ENCODE data around the gene LRRC26.

LRRC26 gene

GRCh38 chr9:137163805-137164204 is 6.0 kb downstream of the LRRC26 start:
- H3K36me3 ChIP-seq (ENCODE audit: control insufficient read depth in 4 of 4, insufficient read depth in 4 of 4, low read length in 3 of 4), result no peaks in the 10 kb centered on the region
- no peak overlapping the region for H3K27ac ChIP-seq (ENCODE audit: insufficient read depth in 1 of 2, low read depth in 1 of 2, low read length in 2 of 2, poor library complexity in 1 of 2, severe bottlenecking in 2 of 2)
- 92% methylated on average over 18 of the region's 22 CpGs for WGBS (ENCODE audit: insufficient coverage)
- no peaks in the 10 kb centered on the region for H3K9me3 ChIP-seq (ENCODE audit: control extremely low read depth in 1 of 5, control insufficient read depth in 4 of 5, insufficient read depth in 2 of 5, low read depth in 1 of 5, low read length in 4 of 5)
- ChIA-PET POLR2A (no interaction called here), CTCF (no interaction called here)
- no peak overlapping the region for H3K4me3 ChIP-seq (ENCODE audit: control insufficient read depth in 1 of 7, extremely low read depth in 1 of 7, insufficient read depth in 4 of 7, low read depth in 2 of 7, low read length in 6 of 7)
- H3K4me1 ChIP-seq (ENCODE audit: control extremely low read depth in 1 of 4, control insufficient read depth in 4 of 4, insufficient read depth in 4 of 4, low read length in 3 of 4), result peaks cover 0 to 49% (median 32%) of the 10 kb centered on the region in 4 experiments
- H3K27me3 ChIP-seq (replicated peaks in 2 of 5; ENCODE audit: control insufficient read depth in 4 of 5, insufficient read depth in 5 of 5, low read length in 4 of 5), result peaks cover 0 to 96% (median 17%) of the 10 kb centered on the region in 5 experiments
- DNase-seq, result no peak

DNA sequence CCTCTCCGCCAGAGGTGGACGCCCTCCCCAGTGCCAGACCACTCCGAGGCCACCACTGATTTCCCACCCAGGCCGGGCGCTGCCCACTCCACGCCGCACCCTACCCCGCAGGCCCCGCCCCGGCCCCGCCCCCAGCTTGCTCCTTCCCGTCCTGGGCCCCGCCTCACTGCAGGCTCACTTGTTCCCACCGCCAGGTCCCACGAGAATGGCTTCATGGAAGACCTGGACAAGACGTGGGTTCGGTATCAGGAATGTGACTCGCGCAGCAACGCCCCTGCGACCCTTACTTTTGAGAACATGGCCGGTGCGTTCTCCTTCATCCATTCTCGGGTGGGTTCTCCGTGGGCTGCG is 6.5 kb downstream of the LRRC26 start:
- ChIA-PET POLR2A (interaction anchor here (1.5 kb wide), 1 partner anchor 66 kb away, joined by 3 read pairs; no protein-coding TSS in a partner anchor), CTCF (interaction anchor here (1.0 to 1.4 kb wide), 4 partner anchors 8 to 64 kb away, joined by 3 to 8 read pairs (median 4); partner anchors contain the start of genes RNF224 and TMEM210)
- H3K27me3 ChIP-seq (replicated peaks in 2 of 5; ENCODE audit: control insufficient read depth in 4 of 5, insufficient read depth in 5 of 5, low read length in 4 of 5), result peaks cover 0 to 97% (median 19%) of the 10 kb centered on the region in 5 experiments
- peak overlapping the region in 3 of 7 experiments; percentile 36 to 59 (median 49) for H3K4me3 ChIP-seq (ENCODE audit: control insufficient read depth in 1 of 7, extremely low read depth in 1 of 7, insufficient read depth in 4 of 7, low read depth in 2 of 7, low read length in 6 of 7)
- no peak for DNase-seq
- no peak overlapping the region for H3K27ac ChIP-seq (ENCODE audit: insufficient read depth in 1 of 2, low read depth in 1 of 2, low read length in 2 of 2, poor library complexity in 1 of 2, severe bottlenecking in 2 of 2)
- 41% methylated on average over 26 of the region's 26 CpGs for WGBS (ENCODE audit: insufficient coverage)
- no peaks in the 10 kb centered on the region for H3K9me3 ChIP-seq (ENCODE audit: control extremely low read depth in 1 of 5, control insufficient read depth in 4 of 5, insufficient read depth in 2 of 5, low read depth in 1 of 5, low read length in 4 of 5)
- peaks cover 0 to 49% (median 31%) of the 10 kb centered on the region in 4 experiments for H3K4me1 ChIP-seq (ENCODE audit: control extremely low read depth in 1 of 4, control insufficient read depth in 4 of 4, insufficient read depth in 4 of 4, low read length in 3 of 4)
- no peaks in the 10 kb centered on the region for H3K36me3 ChIP-seq (ENCODE audit: control insufficient read depth in 4 of 4, insufficient read depth in 4 of 4, low read length in 3 of 4)

DNA sequence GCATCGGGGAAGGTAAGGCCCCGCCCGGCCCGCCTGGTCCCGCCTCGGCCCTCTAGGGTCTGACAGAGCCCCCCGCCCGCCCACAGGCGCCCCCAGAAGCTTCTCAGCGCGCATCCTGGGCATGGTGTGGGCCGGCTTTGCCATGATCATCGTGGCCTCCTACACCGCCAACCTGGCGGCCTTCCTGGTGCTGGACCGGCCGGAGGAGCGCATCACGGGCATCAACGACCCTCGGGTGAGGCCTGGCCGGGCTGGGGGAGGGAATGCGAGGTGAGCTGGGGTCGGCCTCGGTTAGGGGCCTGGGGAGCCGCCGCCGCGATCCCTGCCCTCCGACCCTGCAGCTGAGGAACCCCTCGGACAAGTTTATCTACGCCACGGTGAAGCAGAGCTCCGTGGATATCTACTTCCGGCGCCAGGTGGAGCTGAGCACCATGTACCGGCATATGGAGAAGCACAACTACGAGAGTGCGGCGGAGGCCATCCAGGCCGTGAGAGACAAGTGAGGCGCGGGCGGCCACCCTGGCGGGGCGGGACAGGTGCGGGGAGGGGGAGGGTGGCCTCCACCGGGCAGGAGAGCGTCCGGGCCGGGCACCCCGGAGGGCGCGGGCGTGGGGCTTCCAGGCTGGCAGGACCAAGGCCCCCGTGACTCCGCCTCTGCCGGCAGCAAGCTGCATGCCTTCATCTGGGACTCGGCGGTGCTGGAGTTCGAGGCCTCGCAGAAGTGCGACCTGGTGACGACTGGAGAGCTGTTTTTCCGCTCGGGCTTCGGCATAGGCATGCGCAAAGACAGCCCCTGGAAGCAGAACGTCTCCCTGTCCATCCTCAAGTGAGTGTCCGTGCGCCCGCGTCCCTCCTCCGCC is 7.1 kb downstream of the LRRC26 start:
- CTCF ChIA-PET, result interaction anchor here (1.0 to 1.4 kb wide), 4 partner anchors 9 to 65 kb away, joined by 3 to 8 read pairs (median 4); partner anchors contain the start of genes RNF224 and TMEM210

GRCh38 chr9:137161558-137162486 is 8.0 kb downstream of the LRRC26 start:
- WGBS (ENCODE audit: insufficient coverage), result 5% methylated on average over 52 of the region's 71 CpGs
- Histone ChIP-seq H3K36me3 (ENCODE audit: control insufficient read depth in 4 of 4, insufficient read depth in 4 of 4, low read length in 3 of 4) (no peaks in the 10 kb centered on the region), H3K4me3 (ENCODE audit: control insufficient read depth in 1 of 7, extremely low read depth in 1 of 7, insufficient read depth in 4 of 7, low read depth in 2 of 7, low read length in 6 of 7) (peak overlapping the region in 1 of 7 experiments; percentile 4), H3K9me3 (ENCODE audit: control extremely low read depth in 1 of 5, control insufficient read depth in 4 of 5, insufficient read depth in 2 of 5, low read depth in 1 of 5, low read length in 4 of 5) (no peaks in the 10 kb centered on the region), H3K4me1 (ENCODE audit: control extremely low read depth in 1 of 4, control insufficient read depth in 4 of 4, insufficient read depth in 4 of 4, low read length in 3 of 4) (peaks cover 0 to 46% (median 26%) of the 10 kb centered on the region in 4 experiments), H3K27me3 (replicated peaks in 2 of 5; ENCODE audit: control insufficient read depth in 4 of 5, insufficient read depth in 5 of 5, low read length in 4 of 5) (peaks cover 0 to 96% (median 28%) of the 10 kb centered on the region in 5 experiments), H3K27ac (ENCODE audit: insufficient read depth in 1 of 2, low read depth in 1 of 2, low read length in 2 of 2, poor library complexity in 1 of 2, severe bottlenecking in 2 of 2) (no peak overlapping the region)
- no peak for DNase-seq
- ChIA-PET POLR2A (interaction anchor here (0.6 to 1.5 kb wide), 2 partner anchors 68 to 98 kb away, joined by 3 read pairs; no protein-coding TSS in a partner anchor), CTCF (interaction anchor here (1.0 to 1.4 kb wide), 3 partner anchors 10 to 66 kb away, joined by 3 to 8 read pairs (median 4); partner anchors contain the start of genes RNF224 and TMEM210)

More for the DNA sequence above, 7.1 kb downstream of the LRRC26 start:
- Histone ChIP-seq H3K27me3 (replicated peaks in 2 of 5; ENCODE audit: control insufficient read depth in 4 of 5, insufficient read depth in 5 of 5, low read length in 4 of 5) (peaks cover 0 to 98% (median 23%) of the 10 kb centered on the region in 5 experiments), H3K4me3 (ENCODE audit: control insufficient read depth in 1 of 7, extremely low read depth in 1 of 7, insufficient read depth in 4 of 7, low read depth in 2 of 7, low read length in 6 of 7) (peak overlapping the region in 3 of 7 experiments; percentile 36 to 59 (median 49)), H3K4me1 (ENCODE audit: control extremely low read depth in 1 of 4, control insufficient read depth in 4 of 4, insufficient read depth in 4 of 4, low read length in 3 of 4) (peaks cover 0 to 49% (median 27%) of the 10 kb centered on the region in 4 experiments), H3K36me3 (ENCODE audit: control insufficient read depth in 4 of 4, insufficient read depth in 4 of 4, low read length in 3 of 4) (no peaks in the 10 kb centered on the region), H3K27ac (ENCODE audit: insufficient read depth in 1 of 2, low read depth in 1 of 2, low read length in 2 of 2, poor library complexity in 1 of 2, severe bottlenecking in 2 of 2) (no peak overlapping the region), H3K9me3 (ENCODE audit: control extremely low read depth in 1 of 5, control insufficient read depth in 4 of 5, insufficient read depth in 2 of 5, low read depth in 1 of 5, low read length in 4 of 5) (no peaks in the 10 kb centered on the region)
- peak in 1 of 3 donors; percentile 45 for DNase-seq
- POLR2A ChIA-PET, result interaction anchor here (0.6 to 1.5 kb wide), 2 partner anchors 67 to 98 kb away, joined by 3 read pairs; no protein-coding TSS in a partner anchor
- WGBS (ENCODE audit: insufficient coverage), result 8% methylated on average over 70 of the region's 74 CpGs

DNA sequence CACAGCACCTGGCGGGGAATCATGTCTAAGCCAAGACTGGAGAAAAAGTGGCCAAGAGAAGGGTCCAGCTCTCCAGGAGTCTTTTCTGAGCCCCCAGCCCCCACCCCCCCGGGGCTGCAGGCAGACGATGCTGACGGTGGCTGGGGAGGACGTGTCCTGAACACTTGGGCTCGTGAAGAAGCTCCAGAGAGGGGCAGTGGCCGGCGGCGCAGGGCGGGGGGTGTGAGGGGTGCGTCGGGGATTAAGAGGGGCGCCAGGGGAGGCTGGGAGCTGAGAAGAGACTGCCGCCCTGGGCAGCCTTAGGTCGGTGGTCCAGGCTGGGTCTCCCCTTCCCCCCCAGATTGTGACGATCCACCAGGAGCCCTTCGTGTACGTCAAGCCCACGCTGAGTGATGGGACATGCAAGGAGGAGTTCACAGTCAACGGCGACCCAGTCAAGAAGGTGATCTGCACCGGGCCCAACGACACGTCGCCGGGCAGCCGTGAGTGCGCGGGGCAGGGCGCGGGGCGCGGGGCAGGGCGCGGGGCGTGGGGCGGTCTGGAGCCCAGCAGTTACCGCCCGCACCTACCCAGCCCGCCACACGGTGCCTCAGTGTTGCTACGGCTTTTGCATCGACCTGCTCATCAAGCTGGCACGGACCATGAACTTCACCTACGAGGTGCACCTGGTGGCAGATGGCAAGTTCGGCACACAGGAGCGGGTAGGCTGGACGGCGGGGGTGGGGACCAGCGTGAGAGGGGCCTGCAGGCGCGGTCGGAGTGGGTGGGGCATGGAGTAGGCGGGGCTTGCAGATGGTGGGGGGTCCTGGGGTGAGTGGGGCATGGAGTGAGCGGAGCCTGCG is 8.9 kb downstream of the LRRC26 start:
- Histone ChIP-seq H3K27me3 (replicated peaks in 2 of 5; ENCODE audit: control insufficient read depth in 4 of 5, insufficient read depth in 5 of 5, low read length in 4 of 5) (peaks cover 0 to 96% (median 23%) of the 10 kb centered on the region in 5 experiments), H3K4me1 (ENCODE audit: control extremely low read depth in 1 of 4, control insufficient read depth in 4 of 4, insufficient read depth in 4 of 4, low read length in 3 of 4) (peaks cover 0 to 49% (median 29%) of the 10 kb centered on the region in 4 experiments), H3K4me3 (ENCODE audit: control insufficient read depth in 1 of 7, extremely low read depth in 1 of 7, insufficient read depth in 4 of 7, low read depth in 2 of 7, low read length in 6 of 7) (no peak overlapping the region), H3K27ac (ENCODE audit: insufficient read depth in 1 of 2, low read depth in 1 of 2, low read length in 2 of 2, poor library complexity in 1 of 2, severe bottlenecking in 2 of 2) (no peak overlapping the region), H3K9me3 (ENCODE audit: control extremely low read depth in 1 of 5, control insufficient read depth in 4 of 5, insufficient read depth in 2 of 5, low read depth in 1 of 5, low read length in 4 of 5) (no peaks in the 10 kb centered on the region), H3K36me3 (ENCODE audit: control insufficient read depth in 4 of 4, insufficient read depth in 4 of 4, low read length in 3 of 4) (no peaks in the 10 kb centered on the region)
- WGBS (ENCODE audit: insufficient coverage), result 32% methylated on average over 43 of the region's 56 CpGs
- CTCF ChIA-PET, result no interaction called here
- DNase-seq, result peak in 1 of 3 donors; percentile 33
- POLR2A ChIA-PET, result no interaction called here

DNA sequence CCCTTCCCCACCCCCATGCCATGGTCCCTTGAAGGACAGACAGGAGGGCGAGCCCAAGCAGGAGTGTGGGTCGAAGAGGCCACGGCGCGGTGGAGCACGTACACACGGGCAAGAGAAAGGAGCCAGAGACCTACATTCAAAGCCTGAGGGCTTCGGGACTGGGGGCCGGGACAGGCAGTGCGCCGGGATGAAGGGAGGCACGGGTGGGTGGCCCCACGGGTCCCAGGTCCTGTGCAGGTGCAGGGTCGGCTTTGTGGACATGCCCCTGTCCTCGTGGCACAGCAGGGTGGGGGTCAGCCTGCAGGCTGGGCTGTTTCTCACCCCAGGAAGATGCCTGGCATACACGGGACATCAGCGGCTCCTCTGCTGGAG is 9.8 kb downstream of the LRRC26 start:
- ChIA-PET POLR2A (no interaction called here), CTCF (no interaction called here)
- no peaks in the 10 kb centered on the region for H3K36me3 ChIP-seq (ENCODE audit: control insufficient read depth in 4 of 4, insufficient read depth in 4 of 4, low read length in 3 of 4)
- H3K27ac ChIP-seq (ENCODE audit: insufficient read depth in 1 of 2, low read depth in 1 of 2, low read length in 2 of 2, poor library complexity in 1 of 2, severe bottlenecking in 2 of 2), result no peak overlapping the region
- no peak for DNase-seq
- H3K4me3 ChIP-seq (ENCODE audit: control insufficient read depth in 1 of 7, extremely low read depth in 1 of 7, insufficient read depth in 4 of 7, low read depth in 2 of 7, low read length in 6 of 7), result no peak overlapping the region
- peaks cover 0 to 49% (median 29%) of the 10 kb centered on the region in 4 experiments for H3K4me1 ChIP-seq (ENCODE audit: control extremely low read depth in 1 of 4, control insufficient read depth in 4 of 4, insufficient read depth in 4 of 4, low read length in 3 of 4)
- H3K27me3 ChIP-seq (replicated peaks in 2 of 5; ENCODE audit: control insufficient read depth in 4 of 5, insufficient read depth in 5 of 5, low read length in 4 of 5), result peaks cover 0 to 96% (median 28%) of the 10 kb centered on the region in 5 experiments
- WGBS (ENCODE audit: insufficient coverage), result 76% methylated on average over 17 of the region's 17 CpGs
- no peaks in the 10 kb centered on the region for H3K9me3 ChIP-seq (ENCODE audit: control extremely low read depth in 1 of 5, control insufficient read depth in 4 of 5, insufficient read depth in 2 of 5, low read depth in 1 of 5, low read length in 4 of 5)
